HG02571 (cell line): Measurements from ENCODE around the gene CEP57L1.
"Not testable (repeated sequence)": the region's sequence is repeated elsewhere in the genome, so short reads cannot be mapped to it uniquely, and the experiment has no call there.

Source experiments
- ATAC-seq: cut with Tn5 transposase; IDR thresholded peaks from one replicate; pipeline ENCODE4 v1.9.1; 2021; ENCODE audit warnings: mild to moderate bottlenecking, moderate library complexity; ENCODE audit not compliant: unreplicated experiment

Gene CEP57L1

DNA sequence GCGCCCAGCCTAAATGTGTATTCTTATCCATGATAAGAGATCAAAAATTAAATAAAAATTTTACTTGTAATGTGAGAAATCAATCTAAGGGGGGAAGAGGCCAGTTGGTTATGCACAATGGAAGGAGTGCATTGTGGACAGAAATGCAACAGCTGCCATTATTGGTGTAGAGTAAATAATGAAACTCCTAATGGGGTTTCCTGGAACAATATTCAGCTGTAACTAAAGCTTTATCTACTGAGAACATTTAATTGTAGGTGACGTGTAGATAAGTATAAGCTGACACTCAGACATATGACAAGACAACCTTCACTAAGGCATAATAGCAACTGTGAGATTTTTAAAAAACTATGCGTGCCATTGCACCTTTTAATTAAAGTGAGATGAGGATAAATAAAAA, 71.4 kb downstream of the CEP57L1 start:
- no peak for ATAC-seq

DNA sequence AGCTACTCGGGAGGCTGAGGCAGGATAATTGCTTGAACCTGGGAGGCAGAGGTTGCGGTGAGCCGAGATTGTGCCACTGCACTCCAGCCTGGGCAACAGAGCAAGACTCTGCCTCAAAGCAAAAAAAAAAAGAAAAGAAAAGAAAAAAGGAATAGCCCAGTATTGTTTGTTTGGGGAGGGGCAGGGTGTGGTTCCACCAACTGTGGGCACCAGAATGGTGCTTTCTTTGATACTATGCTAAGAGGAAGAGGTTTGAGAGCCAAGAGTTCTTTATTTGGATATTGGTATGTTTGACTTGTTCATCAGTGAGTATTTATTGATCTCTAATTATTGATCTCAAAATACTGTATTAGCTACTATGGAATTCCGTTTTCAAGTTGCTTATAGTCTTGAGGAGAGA, 72.3 kb downstream of the CEP57L1 start:
- ATAC-seq, result no peak

DNA sequence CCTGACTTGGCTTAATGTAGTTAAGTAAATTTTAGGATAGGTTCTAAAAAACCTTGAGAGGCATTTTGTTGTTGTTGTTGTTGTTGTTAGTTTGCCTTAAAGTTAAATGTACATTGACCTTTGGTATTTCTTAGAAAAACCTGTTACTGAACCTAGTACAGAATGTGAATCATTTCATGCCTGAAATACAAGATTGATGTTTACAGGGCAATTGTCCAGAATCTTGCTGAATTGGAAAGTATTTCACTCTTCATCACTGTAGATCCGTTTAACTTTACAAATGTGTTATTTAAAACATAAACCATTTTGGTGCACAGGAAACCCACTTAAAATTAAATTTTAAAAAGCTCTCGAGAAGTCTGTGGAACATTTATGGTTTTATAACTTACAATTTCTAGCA, 75.0 kb downstream of the CEP57L1 start:
- ATAC-seq, result no peak

DNA sequence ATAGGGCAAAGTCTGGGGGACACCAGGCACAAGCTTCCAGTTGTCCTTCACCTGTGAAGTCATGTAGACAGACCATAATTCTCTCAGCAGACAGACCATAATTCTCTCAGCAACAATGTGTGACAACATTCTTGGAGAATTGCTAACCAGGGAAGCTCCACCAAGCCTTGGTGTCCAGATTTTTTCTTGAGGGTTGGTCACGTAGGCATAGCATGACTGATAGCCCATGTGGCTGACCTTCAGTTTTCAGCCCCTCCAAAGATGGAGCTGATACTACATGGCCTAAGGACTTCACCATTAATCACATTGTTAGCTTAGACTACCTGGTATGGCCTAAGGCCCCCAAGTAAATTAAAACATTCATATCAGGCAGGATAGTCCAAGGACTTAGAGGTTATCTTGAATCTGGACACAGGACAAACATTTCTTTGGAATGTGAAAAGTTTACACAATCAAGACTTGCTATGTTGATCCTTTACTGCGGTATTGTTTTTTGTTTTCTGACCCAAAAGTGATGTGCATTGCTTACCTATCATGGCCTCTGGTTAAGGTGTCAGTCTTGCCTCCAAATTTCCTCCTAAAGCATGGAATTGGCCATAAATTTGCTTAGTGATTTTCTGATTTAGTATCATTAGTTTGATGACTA, 76.9 kb downstream of the CEP57L1 start:
- no peak for ATAC-seq

DNA sequence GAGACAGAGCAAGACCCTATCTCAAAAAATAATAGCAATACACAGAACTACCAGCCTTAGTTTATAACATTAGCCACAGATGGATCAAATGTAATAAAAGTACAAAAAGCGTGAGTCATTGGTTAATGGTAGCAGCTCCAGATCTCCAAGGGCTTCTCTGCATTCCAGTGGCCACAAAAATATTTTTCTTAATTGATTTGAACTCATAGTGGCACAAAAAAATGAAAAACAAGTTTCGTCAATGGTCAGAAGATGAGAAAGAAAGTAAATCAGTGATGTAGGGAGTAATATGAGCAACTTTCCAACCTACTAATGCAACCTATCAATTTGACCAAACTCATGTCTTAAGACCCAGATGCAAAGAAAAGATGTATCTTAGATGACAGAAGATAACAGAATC, 79.6 kb downstream of the CEP57L1 start:
- ATAC-seq, result no peak

DNA sequence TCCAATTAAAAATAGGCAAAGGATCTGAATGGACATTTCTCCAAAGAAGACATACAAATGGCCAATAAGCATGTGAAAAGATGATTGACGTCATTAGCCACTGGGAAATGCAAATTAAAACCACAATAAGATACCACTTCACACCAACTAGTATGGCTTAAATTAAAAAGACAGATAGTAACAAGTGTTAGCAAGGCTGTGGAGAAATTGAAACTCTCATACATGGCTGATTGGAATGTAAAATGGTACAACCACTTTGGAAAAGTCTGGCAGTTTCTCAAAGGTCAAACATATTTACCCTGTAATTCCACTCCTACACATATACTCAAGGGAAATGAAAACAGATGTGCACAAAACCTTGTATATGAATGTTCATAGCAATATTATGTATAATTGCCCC, 83.6 kb downstream of the CEP57L1 start:
- ATAC-seq, result no peak

DNA sequence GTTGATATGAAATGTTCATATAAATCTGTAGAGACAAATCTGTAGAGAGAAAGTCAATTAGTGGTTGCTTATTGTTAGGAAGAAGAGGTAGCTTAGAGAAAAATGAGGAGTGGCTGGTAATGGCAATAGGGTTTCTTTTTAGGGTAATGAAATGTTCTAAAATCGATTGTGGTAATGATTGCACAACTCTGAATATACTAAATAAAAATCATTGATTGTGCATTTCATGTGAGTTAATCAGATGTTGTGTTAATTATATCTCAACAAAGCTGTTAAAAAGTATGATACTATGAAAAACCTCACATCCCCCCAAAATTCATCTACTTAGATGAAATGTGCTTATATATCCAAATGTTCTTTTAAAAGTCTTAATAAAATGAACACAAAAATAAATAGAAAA, 84.2 kb downstream of the CEP57L1 start:
- ATAC-seq, result no peak

DNA sequence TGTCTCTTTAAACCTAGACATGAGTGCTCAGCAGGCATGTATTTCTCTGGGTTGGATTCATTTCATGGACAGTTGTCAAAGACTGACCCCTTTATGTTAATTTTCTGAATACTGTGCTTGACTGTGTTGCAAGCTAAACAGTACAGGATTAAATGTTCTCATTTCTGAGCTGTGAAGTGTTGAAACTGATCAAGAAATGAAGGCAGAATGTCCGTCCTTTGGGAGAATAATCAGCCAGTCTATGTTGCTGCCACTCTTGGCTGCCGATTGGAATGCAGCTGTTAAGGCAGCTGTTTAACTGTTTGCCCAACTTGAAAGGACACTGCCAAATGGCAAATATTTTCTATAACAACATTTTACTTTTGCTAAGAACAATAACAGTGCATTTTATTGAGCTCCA, 87.3 kb downstream of the CEP57L1 start:
- no peak for ATAC-seq

DNA sequence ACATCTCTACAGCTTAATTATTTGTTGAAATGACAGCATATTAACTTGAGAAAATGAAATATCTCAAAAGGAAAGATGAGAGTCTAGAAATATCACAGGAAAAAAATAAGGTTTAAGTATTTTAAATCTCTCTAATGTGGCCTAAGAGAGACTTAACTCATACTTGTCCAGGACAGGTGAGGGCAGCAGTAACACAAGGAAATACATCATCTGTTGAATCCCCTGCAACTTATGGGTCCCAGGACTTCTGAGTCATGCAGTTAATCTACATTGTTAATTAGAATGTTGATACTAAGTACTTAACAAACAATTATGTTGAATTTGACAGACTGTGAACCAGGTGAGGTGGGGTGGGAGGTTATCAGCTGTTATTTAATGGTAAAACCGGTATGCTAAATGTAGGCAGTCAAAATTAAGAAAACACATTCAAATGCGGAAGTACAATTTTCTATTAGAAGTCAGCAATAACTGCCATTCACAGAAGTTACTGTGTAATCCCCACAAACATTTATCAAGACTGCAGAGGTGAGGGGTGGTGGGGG, 87.9 kb downstream of the CEP57L1 start:
- no peak for ATAC-seq

DNA sequence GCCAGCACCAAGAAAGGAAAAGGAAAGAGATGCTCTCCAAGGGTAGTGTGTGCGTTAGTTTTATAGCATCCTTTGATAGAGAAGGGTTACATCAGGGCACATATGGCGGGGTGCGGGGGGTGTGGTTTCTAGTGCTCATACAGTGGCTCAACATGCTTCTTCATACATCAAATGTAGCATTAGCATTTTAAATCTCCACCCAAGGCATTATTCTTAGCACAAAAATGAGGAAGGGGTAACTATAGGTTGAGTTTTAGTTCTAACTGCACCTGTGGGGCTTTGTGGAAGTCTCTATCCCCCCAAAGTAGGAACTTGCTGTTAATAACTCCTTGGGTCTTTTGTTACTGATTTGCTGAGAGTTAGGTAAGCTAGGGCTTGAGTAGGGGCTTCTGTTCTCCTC, 89.3 kb downstream of the CEP57L1 start:
- ATAC-seq, result no peak

DNA sequence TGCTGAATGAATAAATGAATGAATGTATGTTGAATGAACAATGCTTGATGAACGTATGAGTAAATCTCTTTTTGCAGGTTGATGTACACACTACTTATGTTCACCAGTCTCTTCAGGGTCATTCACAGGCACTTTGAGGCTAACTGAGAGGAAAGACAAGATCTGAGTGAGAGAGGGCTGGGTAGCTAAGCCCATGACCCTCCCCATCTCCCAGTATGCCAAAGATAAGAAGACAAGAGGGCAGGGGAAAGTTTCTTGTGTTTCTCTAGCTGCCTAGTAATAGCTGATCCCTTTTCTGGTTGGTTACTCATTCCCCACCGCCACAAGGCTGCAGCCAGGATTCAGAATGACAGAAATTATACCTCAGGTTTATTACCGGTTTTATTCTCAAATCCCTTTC, 90.7 kb downstream of the CEP57L1 start:
- no peak for ATAC-seq

DNA sequence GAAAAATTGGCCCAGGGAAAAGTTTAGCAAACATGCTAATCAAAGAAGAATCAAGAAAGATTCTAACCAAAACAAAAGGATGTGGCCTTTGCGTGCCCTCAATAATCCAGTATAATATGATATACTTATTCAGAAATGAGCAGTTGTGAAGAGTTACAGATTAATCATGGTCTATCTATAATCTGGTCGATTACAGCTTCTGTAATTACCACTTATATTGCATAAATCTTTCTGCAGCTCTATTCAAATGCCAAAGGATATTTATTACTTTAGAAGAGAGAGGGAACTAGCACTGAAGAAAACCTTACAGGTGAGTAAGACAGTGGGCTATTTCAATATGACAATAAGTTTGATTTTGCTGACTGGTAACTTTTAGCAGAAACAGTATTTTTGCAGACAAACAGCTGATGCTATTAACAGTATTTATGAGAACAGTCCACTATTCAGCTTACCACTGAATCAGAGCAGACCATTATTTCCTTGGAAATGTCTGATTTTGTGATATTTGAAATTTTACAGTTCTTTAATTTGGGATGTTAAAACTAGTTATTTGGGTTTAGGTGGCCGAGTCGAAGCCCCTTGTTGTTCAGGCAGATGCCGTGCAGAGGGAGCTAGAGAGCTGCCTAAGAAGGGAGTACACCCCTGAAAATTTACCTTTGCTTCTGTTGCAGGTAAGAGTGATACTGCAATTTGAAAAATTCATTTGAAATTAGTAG, 92.2 kb downstream of the CEP57L1 start:
- ATAC-seq, result no peak

DNA sequence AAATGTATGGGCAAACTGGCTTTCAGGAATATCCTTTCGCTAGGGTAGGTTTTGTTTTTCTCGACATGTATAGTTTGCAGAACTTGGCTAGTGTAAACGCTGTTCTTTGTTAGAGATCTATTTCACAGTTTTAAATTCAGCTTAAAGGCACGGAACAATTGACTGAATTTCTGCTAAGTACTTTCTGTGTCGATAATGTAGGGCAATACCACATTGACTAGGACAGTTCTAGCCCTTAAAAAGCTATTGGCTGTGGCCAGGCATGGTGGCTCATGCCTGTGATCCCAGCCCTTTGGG, 92.8 kb downstream of the CEP57L1 start:
- no peak for ATAC-seq

DNA sequence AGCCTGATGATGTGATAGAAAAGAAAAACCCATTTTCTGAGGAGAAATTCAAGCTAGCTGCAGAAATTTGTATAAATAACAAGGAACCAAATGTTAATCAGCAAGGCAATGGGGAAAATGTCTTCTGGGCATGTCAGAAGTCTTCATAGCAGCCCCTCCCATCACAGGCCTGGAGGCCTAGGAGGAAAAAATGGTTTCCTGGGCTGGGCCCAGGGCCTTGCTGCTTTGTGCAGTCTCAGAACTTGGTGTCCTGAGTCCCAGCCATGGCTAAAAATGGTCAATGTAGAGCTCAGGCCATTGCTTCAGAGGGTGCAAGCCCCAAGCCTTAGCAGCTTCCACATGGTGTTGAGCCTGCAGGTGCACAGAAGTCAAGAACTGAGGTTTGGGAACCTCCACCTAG, 96.1 kb downstream of the CEP57L1 start:
- not testable (repeated sequence) for ATAC-seq

DNA sequence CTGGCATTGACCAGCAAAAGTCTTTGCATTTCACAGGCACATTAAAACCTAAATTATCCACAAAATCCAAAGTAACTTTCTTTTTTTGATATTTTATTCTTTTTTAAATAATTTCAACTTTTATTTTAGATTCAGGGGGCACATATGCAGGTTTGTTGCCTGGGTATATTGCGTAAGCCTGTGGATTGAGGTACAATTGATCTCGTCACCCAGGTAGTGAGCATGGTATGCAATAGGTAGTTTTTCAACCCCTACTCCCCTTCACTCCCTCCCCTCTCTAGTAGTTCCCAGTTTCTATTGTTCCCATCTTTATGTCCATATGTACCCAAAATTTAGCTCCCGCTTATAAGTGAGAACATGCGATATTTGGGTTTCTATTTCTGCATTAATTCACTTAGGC, 97.6 kb downstream of the CEP57L1 start:
- no peak for ATAC-seq

DNA sequence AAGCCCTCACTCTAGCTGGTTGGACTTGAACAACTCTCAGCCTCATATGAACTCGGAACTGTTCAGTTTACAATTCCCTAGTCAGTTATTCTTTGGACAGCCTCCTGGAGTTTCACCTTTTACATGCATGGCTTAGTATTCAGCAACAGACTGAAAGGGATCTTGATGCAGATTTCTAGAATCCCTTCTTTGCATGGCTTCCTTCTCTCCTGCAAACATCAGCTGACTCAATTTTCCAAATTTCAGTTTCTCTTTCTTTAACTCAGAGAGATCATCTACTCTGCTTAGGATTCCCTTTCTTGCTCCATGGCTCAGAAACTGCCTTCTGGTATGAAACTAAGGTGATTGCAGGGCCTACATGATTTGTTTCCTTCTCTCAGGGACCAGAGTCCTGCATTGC, 99.6 kb downstream of the CEP57L1 start:
- ATAC-seq, result no peak

DNA sequence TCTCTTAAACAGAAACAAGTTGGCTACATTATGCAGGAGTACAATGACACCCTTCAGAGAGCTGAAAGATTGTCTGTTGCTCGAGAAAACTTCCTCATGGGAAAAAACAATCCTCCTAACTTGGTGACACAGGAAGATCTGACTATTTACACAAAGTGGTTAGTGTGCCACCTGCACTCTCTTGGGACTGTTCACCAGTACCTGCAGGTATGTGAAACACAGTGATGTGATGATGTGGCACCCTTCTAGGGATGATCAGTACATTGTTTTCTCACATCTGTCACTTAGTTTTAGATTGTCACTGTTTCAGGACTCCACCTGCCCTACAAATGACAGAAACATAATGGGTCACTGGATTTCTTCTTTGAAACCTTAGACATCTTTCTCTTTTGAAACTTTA, 101.8 kb downstream of the CEP57L1 start:
- no peak for ATAC-seq

DNA sequence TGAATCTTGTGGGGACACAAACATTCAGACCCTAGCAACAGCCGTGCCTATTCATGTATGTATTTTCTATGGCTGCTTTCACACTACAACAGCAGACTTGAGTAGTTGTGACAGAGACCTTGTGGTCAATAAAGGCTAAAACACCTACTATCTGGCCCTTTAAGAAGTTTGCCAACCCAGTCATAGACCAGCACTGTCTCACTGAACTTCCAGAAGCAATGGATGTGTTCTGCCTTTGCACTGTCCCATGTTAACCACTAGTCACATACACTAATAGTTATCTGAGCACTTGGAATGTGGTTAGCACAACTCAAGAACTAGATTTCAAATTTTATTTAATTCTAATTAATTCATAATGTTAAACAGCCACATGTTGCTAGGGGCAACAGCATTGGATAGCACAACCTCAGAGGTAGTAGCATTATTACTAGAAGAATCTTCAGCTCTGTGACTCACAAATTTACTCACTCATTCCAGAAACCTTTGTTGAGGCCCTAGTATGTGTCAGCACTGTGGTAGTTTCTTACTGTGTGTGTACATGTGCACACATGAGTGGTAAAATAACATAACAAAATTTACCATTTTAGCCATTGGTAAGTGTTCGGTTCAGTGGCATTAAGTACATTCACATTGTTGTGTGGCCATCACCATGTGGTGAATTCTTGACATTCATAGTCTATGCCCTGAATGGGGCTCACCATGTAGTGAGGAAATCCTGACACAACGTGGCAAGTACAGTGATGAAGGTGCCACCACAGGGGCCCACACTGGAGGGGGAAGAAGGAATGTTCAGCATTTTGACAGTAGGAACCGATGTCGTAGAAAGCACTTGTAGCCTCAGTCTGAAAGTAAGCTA, 107.3 kb downstream of the CEP57L1 start:
- ATAC-seq, result no peak

DNA sequence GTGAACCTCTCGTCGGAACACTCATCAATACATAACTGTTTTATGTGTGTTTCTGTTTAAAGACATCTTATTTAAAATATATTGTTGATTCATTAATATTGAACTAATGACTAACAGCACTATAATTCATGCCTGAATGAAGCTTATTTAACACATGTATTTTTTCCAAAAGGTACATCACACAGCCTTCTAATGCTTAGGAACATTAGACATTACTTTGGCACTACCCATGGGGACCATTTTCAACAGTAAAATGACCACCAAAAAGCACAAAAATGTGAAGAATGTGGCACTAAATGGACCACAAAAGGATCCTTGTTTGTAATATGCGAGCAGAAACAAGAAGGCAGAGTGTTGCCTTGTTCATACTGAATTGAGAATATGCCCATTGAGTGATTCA, 109.2 kb downstream of the CEP57L1 start:
- no peak for ATAC-seq

DNA sequence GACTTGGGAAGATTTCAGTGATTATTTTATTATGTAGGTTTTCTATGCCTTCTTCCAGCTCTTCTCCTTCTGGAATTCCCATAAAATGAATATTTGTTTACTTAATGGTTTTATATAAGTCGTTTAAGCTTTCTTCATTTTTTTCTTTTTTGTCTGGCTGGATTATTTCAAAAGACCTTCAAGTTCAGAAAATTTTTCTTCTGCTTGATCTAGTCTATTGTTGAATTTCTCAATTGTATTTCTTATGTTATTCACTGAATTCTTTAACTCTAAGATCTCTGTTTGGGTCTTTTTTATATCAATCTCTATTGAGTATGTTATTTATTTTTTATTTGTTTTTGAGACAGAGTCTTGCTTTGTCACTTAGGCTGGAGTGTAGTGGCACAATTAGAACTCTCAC, 117.4 kb downstream of the CEP57L1 start:
- ATAC-seq, result no peak
